Keratinocyte (primary cell): ENCODE measurements around the gene TIPARP. TPM values are rescaled to one million over a fixed set of nuclear protein-coding genes. Genes with fewer than 3 reads are reported as not detected.
A peak's percentile ranks its signal among the peaks of the same experiment; 100 is the strongest.

Experiments
- DNase-seq: peaks from one replicate; pipeline ENCODE4 v3.0.0-alpha.2; 2011; ENCODE audit warnings: low read depth, missing footprints, low spot score
- FAIRE-seq: peaks from 2 replicates; lab custom pipeline; 2011; peaks lifted over from hg19 to GRCh38; lab: Jason Lieb, UNC
- H2AFZ ChIP-seq: 2 replicates; pipeline ENCODE4 v1.6.0; 2012; ENCODE audit warnings: low read length, control low read depth, inconsistent platforms; ENCODE audit not compliant: control insufficient read depth
- H3K27ac ChIP-seq: 2 replicates; pipeline ENCODE4 v1.5.1; 2011; ENCODE audit warnings: low read length; ENCODE audit not compliant: control insufficient read depth, insufficient read depth
- H3K27me3 ChIP-seq: 3 replicates; pipeline ENCODE4 v1.6.0; 2011; ENCODE audit warnings: low read length; ENCODE audit not compliant: control insufficient read depth, insufficient read depth; ENCODE audit errors: extremely low read depth
- H3K36me3 ChIP-seq, 2 experiments: 2 replicates in 1 of 2; 3 replicates in 1 of 2; pipeline ENCODE4 v1.5.1; 2011; ENCODE audit warnings: low read length in 2 of 2, mild to moderate bottlenecking in 1 of 2; ENCODE audit not compliant: control insufficient read depth in 2 of 2, insufficient read depth in 2 of 2; ENCODE audit errors: extremely low read depth in 1 of 2
- H3K4me1 ChIP-seq: 3 replicates; pipeline ENCODE4 v1.5.1; 2011; ENCODE audit warnings: low read length; ENCODE audit not compliant: control insufficient read depth, insufficient read depth; ENCODE audit errors: extremely low read depth
- H3K4me2 ChIP-seq: 3 replicates; pipeline ENCODE4 v1.6.0; 2011; ENCODE audit warnings: low read depth, low read length; ENCODE audit not compliant: control insufficient read depth, insufficient read depth; ENCODE audit errors: extremely low read depth
- H3K4me3 ChIP-seq, 3 experiments: fragments of 200-600 bp in 1 of 3; sonication (generic) in 1 of 3; 2 replicates in 2 of 3; 3 replicates in 1 of 3; pipeline ENCODE4 v1.5.1; 2011 to 2016; ENCODE audit warnings: low read length in 3 of 3, mild to moderate bottlenecking in 3 of 3, control low read depth in 2 of 3, inconsistent platforms in 1 of 3, low read depth in 1 of 3, mixed read lengths in 1 of 3, mixed run types in 1 of 3, moderate library complexity in 1 of 3; ENCODE audit not compliant: control insufficient read depth in 2 of 3, insufficient read depth in 2 of 3; ENCODE audit errors: extremely low read depth in 1 of 3
- H3K79me2 ChIP-seq: 2 replicates; pipeline ENCODE4 v1.6.0; 2012; ENCODE audit warnings: low read length; ENCODE audit not compliant: control insufficient read depth, insufficient read depth
- H3K9ac ChIP-seq: 3 replicates; pipeline ENCODE4 v1.6.0; 2011; ENCODE audit warnings: low read length; ENCODE audit not compliant: control insufficient read depth, insufficient read depth; ENCODE audit errors: extremely low read depth
- H3K9me1 ChIP-seq: 3 replicates; pipeline ENCODE4 v1.6.0; 2011; ENCODE audit warnings: low read length; ENCODE audit not compliant: control insufficient read depth, insufficient read depth; ENCODE audit errors: extremely low read depth
- H3K9me3 ChIP-seq: 2 replicates; pipeline ENCODE4 v1.5.1; 2012; ENCODE audit warnings: low read depth, low read length; ENCODE audit not compliant: control insufficient read depth
- H4K20me1 ChIP-seq: 3 replicates; pipeline ENCODE4 v1.6.0; 2011; ENCODE audit warnings: low read length; ENCODE audit not compliant: control insufficient read depth, insufficient read depth; ENCODE audit errors: extremely low read depth
- EZH2 ChIP-seq: IDR thresholded peaks from one replicate; pipeline ENCODE4 v1.6.1; 2012; ENCODE audit warnings: inconsistent platforms, mild to moderate bottlenecking, low read length, moderate library complexity
- dilution Hi-C: fragments of 300-500 bp; cut with MboI; formaldehyde crosslinking; loops from one replicate; pipeline ENCODE4 v1.7.0; 2020; ENCODE audit warnings: low sequenced_read_pairs; ENCODE audit not compliant: extremely low pct_ligation_motif_present
- polyA plus RNA-seq, 5 experiments: library from polyadenylated mRNA; depleted of rRNA in 3 of 5; stranded (reverse) in 3 of 5; stranded (forward) in 1 of 5; unstranded in 1 of 5; fragments of >200 nt; gene quantifications; 1 replicate in 1 of 5; 2 replicates in 3 of 5; 3 replicates in 1 of 5; pipeline versions ENCODE4 v1.2.1 to v1.2.3, GENCODE V29; 2011 to 2012; ENCODE audit warnings: missing spikeins in 2 of 5, low read depth in 1 of 5, low replicate concordance in 1 of 5
- TF ChIP-seq, protein P1 (sequence below), 3 experiments: IDR thresholded peaks in 1 of 3; conservative IDR thresholded peaks in 1 of 3; optimal IDR thresholded peaks in 1 of 3; 2 replicates in 2 of 3; 3 replicates in 1 of 3; pipeline versions ENCODE3 to v1.5.1; 2011; ENCODE audit warnings: low read length in 3 of 3, mild to moderate bottlenecking in 3 of 3, moderate library complexity in 2 of 3, control low read depth in 1 of 3, inconsistent platforms in 1 of 3; ENCODE audit not compliant: insufficient read depth in 2 of 3; ENCODE audit errors: extremely low read depth in 1 of 3

TIPARP gene
- polyA plus RNA-seq, 1 donor (not counting 4 experiments of a cell fraction or from before 2014, with no cell fraction given) = 62.0 TPM

DNA sequence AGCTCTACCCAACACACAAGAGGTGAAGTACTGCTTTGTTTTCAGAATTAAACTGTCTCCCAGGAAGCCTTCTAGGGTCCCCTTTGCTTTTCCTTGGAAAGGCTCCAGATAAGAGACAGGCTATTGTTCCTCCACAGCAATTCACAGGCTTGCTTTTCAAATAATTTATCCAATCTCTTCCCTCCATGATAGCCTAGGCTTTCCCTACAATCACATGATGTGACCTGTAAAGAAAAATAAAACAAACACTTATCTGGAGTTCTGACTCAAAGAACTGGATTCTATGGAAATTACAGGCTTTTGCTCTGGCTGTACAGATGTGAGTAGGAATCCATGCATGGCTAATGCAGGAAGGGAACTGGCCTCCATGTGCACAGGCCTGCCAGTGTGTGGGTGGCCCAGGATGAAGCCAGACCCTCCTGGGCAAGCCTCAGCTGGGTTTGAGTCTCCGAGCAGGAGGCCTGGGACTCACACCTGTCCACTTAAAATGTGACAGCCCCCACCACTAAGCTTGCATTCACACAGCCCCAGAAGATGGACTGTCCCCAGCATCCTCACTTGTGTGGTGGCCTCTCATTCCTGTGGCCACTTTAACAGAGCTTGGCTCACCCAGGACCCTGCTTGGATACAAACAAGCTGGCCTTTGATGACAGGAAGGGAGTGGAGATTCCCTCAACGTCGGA is 75.9 kb downstream of the TIPARP start:
- no peaks in the 10 kb centered on the region for H4K20me1 ChIP-seq
- peaks cover 23% of the 10 kb centered on the region for H3K4me1 ChIP-seq
- peak overlapping the region; percentile 91 for H3K4me2 ChIP-seq
- TF ChIP-seq, protein P1, sequence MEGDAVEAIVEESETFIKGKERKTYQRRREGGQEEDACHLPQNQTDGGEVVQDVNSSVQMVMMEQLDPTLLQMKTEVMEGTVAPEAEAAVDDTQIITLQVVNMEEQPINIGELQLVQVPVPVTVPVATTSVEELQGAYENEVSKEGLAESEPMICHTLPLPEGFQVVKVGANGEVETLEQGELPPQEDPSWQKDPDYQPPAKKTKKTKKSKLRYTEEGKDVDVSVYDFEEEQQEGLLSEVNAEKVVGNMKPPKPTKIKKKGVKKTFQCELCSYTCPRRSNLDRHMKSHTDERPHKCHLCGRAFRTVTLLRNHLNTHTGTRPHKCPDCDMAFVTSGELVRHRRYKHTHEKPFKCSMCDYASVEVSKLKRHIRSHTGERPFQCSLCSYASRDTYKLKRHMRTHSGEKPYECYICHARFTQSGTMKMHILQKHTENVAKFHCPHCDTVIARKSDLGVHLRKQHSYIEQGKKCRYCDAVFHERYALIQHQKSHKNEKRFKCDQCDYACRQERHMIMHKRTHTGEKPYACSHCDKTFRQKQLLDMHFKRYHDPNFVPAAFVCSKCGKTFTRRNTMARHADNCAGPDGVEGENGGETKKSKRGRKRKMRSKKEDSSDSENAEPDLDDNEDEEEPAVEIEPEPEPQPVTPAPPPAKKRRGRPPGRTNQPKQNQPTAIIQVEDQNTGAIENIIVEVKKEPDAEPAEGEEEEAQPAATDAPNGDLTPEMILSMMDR (optimal IDR thresholded peaks at IDR 0.05 in 1 of 3, IDR thresholded peaks at IDR 0.05 in 1 of 3, conservative IDR thresholded peaks at IDR 0.05 in 1 of 3; ENCODE audit: extremely low read depth in 1 of 3, insufficient read depth in 2 of 3, low read length in 3 of 3) = no peak
- TF ChIP-seq EZH2 = no peak
- H3K36me3 ChIP-seq = peaks cover 0 to 2% of the 10 kb centered on the region in 2 experiments
- H3K4me3 ChIP-seq = peak overlapping the region in 2 of 3 experiments; percentile 29 to 50
- H3K27ac ChIP-seq = peak overlapping the region; percentile 97
- dilution Hi-C loops = no loop called here
- H3K9me1 ChIP-seq = peaks cover 3% of the 10 kb centered on the region
- H3K79me2 ChIP-seq = no peaks in the 10 kb centered on the region
- H3K9me3 ChIP-seq = no peaks in the 10 kb centered on the region
- DNase-seq = no peak
- no peaks in the 10 kb centered on the region for H3K27me3 ChIP-seq
- H3K9ac ChIP-seq = peak overlapping the region; percentile 84
- FAIRE-seq = no peak
- H2AFZ ChIP-seq = peak overlapping the region; percentile 44

DNA sequence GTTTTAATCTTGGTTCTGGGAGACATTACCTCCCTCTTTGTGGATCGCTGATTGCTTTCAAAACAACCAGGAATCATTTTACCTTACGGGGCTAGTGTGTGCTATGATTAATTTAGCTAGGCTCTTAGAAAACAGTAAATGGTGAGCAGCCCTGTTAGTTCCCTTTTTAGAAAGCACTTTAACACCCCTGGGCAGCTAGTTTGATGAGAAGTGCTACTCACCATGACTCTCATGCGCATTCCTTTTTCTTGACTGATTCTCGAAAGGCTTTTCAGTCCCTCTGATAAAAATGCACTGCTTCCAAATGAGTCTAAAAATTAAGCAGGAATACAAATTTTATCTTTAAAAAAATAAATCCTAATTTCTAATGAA is 76.5 kb downstream of the TIPARP start:
- Histone ChIP-seq H3K27me3 (no peaks in the 10 kb centered on the region), H3K4me1 (peaks cover 23% of the 10 kb centered on the region), H2AFZ (peak overlapping the region; percentile 44), H3K79me2 (no peaks in the 10 kb centered on the region), H3K4me3 (peak overlapping the region in 2 of 3 experiments; percentile 50 to 60), H3K27ac (peak overlapping the region; percentile 97), H3K4me2 (peak overlapping the region; percentile 91), H3K9me3 (no peaks in the 10 kb centered on the region), H3K9me1 (peaks cover 3% of the 10 kb centered on the region), H4K20me1 (no peaks in the 10 kb centered on the region), H3K9ac (peak overlapping the region; percentile 84), H3K36me3 (peaks cover 0 to 2% of the 10 kb centered on the region in 2 experiments)
- FAIRE-seq (no peak), DNase-seq (no peak)
- TF ChIP-seq, protein P1 (optimal IDR thresholded peaks at IDR 0.05 in 1 of 3, IDR thresholded peaks at IDR 0.05 in 1 of 3, conservative IDR thresholded peaks at IDR 0.05 in 1 of 3; ENCODE audit: extremely low read depth in 1 of 3, insufficient read depth in 2 of 3, low read length in 3 of 3) = no peak
- TF ChIP-seq EZH2 = no peak
- dilution Hi-C loops = no loop called here
